ENCODE data around the gene ZGPAT.

Gene ZGPAT

GRCh38 chr20:63749597-63750508, 42.0 kb downstream of the ZGPAT start:
- TF ChIP-seq CTCF (IDR thresholded peaks at IDR 0.05; ENCODE audit: insufficient read depth, low read depth, low read length, missing control alignments), result no peak
- DNase-seq (ENCODE audit: low read depth), result no peak
- H3K4me3 ChIP-seq (ENCODE audit: low read depth, low read length), result no peak overlapping the region

GRCh38 chr20:63750807-63751470, 43.1 kb downstream of the ZGPAT start:
- H3K4me3 ChIP-seq (ENCODE audit: low read depth, low read length), result no peak overlapping the region
- TF ChIP-seq CTCF (IDR thresholded peaks at IDR 0.05; ENCODE audit: insufficient read depth, low read depth, low read length, missing control alignments), result no peak
- DNase-seq (ENCODE audit: low read depth), result no peak

- no peak overlapping the region for H3K4me3 ChIP-seq (ENCODE audit: low read depth, low read length)
- DNase-seq (ENCODE audit: low read depth), result no peak
- no peak for TF ChIP-seq CTCF (IDR thresholded peaks at IDR 0.05; ENCODE audit: insufficient read depth, low read depth, low read length, missing control alignments)
These were observed 43.8 kb downstream of the ZGPAT start for GRCh38 chr20:63751471-63752271.

- no peak for TF ChIP-seq CTCF (IDR thresholded peaks at IDR 0.05; ENCODE audit: insufficient read depth, low read depth, low read length, missing control alignments)
- no peak overlapping the region for H3K4me3 ChIP-seq (ENCODE audit: low read depth, low read length)
- DNase-seq (ENCODE audit: low read depth), result no peak
These were observed 44.7 kb downstream of the ZGPAT start for GRCh38 chr20:63752411-63753101.

GRCh38 chr20:63753381-63753780, 45.5 kb downstream of the ZGPAT start:
- no peak for DNase-seq (ENCODE audit: low read depth)
- H3K4me3 ChIP-seq (ENCODE audit: low read depth, low read length), result no peak overlapping the region
- no peak for TF ChIP-seq CTCF (IDR thresholded peaks at IDR 0.05; ENCODE audit: insufficient read depth, low read depth, low read length, missing control alignments)

GRCh38 chr20:63754008-63754407, 46.2 kb downstream of the ZGPAT start:
- DNase-seq (ENCODE audit: low read depth), result no peak

More at GRCh38 chr20:63754008-63754407, 46.2 kb downstream of the ZGPAT start:
- TF ChIP-seq CTCF (IDR thresholded peaks at IDR 0.05; ENCODE audit: insufficient read depth, low read depth, low read length, missing control alignments), result no peak
- no peak overlapping the region for H3K4me3 ChIP-seq (ENCODE audit: low read depth, low read length)
